NCI-H82 (cell line): ENCODE data around the gene MAP6.
A peak's percentile ranks its signal among the peaks of the same experiment; 100 is the strongest.

Experiments used
- DNase-seq: peaks from one replicate; lab custom pipeline; 2025; lab: John Stamatoyannopoulos, UW

MAP6 gene

GRCh38 chr11:75631086-75631730, 37.6 kb downstream of the MAP6 start:
- peak; percentile 31 for DNase-seq

GRCh38 chr11:75627906-75628668, 40.8 kb downstream of the MAP6 start:
- peak; percentile 12 for DNase-seq

- DNase-seq: peak; percentile 73
Observed at GRCh38 chr11:75626889-75627529, 41.8 kb downstream of the MAP6 start.

- DNase-seq: no peak
Observed at GRCh38 chr11:75625991-75626888, 42.6 kb downstream of the MAP6 start.

- peak; percentile 38 for DNase-seq
Observed at GRCh38 chr11:75625021-75625420, 43.8 kb downstream of the MAP6 start.

- no peak for DNase-seq
Observed at GRCh38 chr11:75616281-75616680, 52.6 kb downstream of the MAP6 start.

GRCh38 chr11:75615751-75616150, 53.1 kb downstream of the MAP6 start:
- peak; percentile 10 for DNase-seq

GRCh38 chr11:75611823-75612222, 57.0 kb downstream of the MAP6 start:
- no peak for DNase-seq

- no peak for DNase-seq
Observed at GRCh38 chr11:75606099-75606498, 62.7 kb downstream of the MAP6 start.

GRCh38 chr11:75603791-75604736, 64.8 kb downstream of the MAP6 start:
- no peak for DNase-seq

- DNase-seq: no peak
Observed at GRCh38 chr11:75602951-75603350, 65.9 kb downstream of the MAP6 start.

- DNase-seq: no peak
Observed at GRCh38 chr11:75601494-75601893, 67.3 kb downstream of the MAP6 start.

GRCh38 chr11:75600356-75600755, 68.5 kb downstream of the MAP6 start:
- DNase-seq: no peak

- DNase-seq: peak; percentile 33
Observed at GRCh38 chr11:75598900-75599299, 69.9 kb downstream of the MAP6 start.

GRCh38 chr11:75598264-75598663, 70.6 kb downstream of the MAP6 start:
- no peak for DNase-seq

- DNase-seq: peak; percentile 84
Observed at GRCh38 chr11:75597636-75598035, 71.2 kb downstream of the MAP6 start.

- no peak for DNase-seq
Observed at GRCh38 chr11:75596914-75597313, 71.9 kb downstream of the MAP6 start.

- DNase-seq: no peak
Observed at GRCh38 chr11:75595429-75595828, 73.4 kb downstream of the MAP6 start.

GRCh38 chr11:75594211-75594610, 74.6 kb downstream of the MAP6 start:
- DNase-seq: no peak

- DNase-seq: no peak
Observed at GRCh38 chr11:75593286-75593915, 75.4 kb downstream of the MAP6 start.
